HG03060 (cell line): ENCODE data around the gene RGS10.

Experiments used
- ATAC-seq: cut with Tn5 transposase; IDR thresholded peaks from one replicate; pipeline ENCODE4 v1.9.1; 2021; ENCODE audit warnings: low read depth, moderate number of reproducible peaks; ENCODE audit not compliant: unreplicated experiment

The RGS10 gene

DNA sequence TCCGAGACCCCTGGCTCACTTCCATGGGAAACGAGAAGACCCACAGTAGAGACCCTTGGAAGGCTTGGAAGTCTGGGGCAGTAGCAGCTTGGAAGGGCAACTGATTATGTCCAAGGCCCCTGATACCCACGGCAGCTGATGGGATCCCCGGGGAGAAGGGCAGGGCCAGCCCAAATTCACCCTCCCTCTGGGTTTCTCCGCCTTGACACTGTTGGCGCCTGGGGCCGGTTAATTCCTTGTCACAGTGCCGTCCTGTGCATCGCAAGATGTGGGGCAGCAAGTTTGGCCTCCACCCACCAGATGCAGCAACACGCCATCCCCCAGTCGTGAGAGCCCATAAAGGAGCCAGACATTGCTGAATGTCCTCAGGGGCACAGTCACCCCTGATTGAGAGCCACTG is 89.2 kb downstream of the RGS10 start:
- ATAC-seq, result no peak

DNA sequence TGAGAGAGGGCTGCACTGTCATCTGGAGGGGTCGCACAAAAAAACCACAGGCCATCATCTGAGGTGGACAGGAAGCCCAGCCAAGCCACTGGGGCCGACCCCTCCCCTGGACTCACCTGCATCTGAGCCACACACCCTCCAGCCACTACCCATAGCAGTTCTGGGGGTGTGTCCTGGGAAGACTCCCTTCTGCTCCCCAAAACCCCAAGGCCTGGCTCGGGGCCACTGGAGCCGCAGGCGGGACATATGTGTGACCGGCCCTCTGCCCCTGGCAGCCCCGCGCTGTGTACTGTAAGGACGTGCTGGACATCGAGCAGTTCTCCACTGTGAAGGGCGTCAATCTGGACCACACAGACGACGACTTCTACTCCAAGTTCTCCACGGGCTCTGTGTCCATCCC is 90.1 kb downstream of the RGS10 start:
- no peak for ATAC-seq

DNA sequence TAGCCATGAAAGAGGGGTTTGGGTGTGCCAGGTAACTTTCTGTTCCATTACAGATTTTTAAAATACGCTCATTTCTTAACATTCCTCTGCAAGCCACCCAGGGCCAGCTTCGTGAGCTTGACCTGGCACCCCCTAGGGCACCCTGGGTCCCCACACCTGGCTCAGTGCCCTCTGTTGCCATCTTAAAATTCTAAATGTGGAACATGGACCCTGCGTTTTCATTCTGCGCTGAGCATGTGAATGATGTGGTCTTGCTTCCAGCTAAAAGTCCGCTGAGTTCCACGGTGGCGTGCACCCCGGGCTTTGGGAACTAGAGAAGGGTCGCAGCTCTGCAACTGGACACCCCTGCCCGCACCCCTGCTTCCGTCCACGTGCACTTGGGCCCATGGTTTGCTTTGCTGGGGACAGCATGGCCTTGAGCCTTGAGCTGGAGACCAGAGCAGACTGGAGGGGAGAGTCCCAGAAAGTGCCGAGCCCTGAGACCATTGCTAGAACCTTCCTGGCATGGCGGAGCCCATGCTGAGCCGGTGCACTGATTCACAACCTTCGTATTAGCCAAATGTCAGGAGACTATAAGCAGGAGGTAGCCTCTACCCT is 91.1 kb downstream of the RGS10 start:
- no peak for ATAC-seq

DNA sequence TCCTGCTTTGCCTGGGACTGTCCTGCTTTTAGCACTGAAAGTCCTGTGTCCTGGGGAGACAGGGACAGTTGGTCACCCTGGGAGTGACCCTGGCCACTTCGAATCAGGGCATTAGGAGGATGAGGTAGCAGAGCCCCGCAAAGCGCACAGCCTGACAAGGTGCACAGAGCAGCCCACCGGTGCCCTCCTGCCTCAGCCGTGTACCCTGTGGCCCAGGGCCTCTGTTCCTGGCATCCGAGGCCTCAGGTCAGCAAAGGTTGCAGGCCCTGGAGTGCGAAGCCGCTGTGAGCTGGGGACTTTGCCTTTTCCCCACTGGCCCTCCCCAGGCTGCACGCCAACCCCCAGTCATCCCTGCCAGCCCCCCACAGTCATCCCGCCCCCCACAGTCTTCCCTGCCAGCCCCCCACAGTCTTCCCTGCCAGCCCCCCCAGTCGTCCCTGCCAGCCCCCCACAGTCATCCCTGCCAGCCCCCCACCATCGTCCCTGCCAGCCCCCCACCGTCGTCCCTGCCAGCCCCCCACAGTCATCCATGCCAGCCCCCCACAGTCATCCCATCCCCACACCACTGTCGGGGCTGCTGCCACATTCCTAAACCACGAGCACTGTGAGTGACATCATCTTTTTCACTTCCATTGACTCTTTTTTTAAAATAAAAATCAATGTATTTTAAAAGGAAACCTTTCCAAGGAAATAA is 91.8 kb downstream of the RGS10 start:
- ATAC-seq, result no peak
